Loucy (cell line): ENCODE data around the gene PLEKHN1.

Experiments used
- CTCF ChIP-seq: fragments of 200-600 bp; sonication (generic); conservative IDR thresholded peaks from 2 replicates; pipeline ENCODE4 v1.5.1; 2014; ENCODE audit warnings: mild to moderate bottlenecking, antibody characterized with exemption, low read length
- EZH2phosphoT487 ChIP-seq: fragments of 200-600 bp; IDR thresholded peaks from 2 replicates; pipeline ENCODE4 v1.6.1; 2018; ENCODE audit warnings: antibody characterized with exemption, mild to moderate bottlenecking, moderate library complexity, borderline replicate concordance

- TF ChIP-seq CTCF = no peak
- TF ChIP-seq EZH2phosphoT487 = no peak
Observed at GRCh38 chr1:959731-960362, 6.4 kb upstream of the PLEKHN1 start.
